ENCODE data around the gene ANKLE1.

ANKLE1 gene

GRCh38 chr19:17309198-17309964, 27.7 kb downstream of the ANKLE1 start, which contains the start of gene DDA1:
DDA1 (plus strand) TSS chr19:17309563; CDS start chr19:17309655, 92 bp downstream.
- peak; percentile 99 for DNase-seq

GRCh38 chr19:17309965-17310461, 28.3 kb downstream of the ANKLE1 start:
- DNase-seq: no peak

GRCh38 chr19:17311455-17312188, 29.9 kb downstream of the ANKLE1 start:
- no peak for DNase-seq

- DNase-seq: no peak
Measured at GRCh38 chr19:17312189-17313113, 30.8 kb downstream of the ANKLE1 start.

- no peak for DNase-seq
Measured at GRCh38 chr19:17314007-17314593, 32.4 kb downstream of the ANKLE1 start.

GRCh38 chr19:17318966-17319365, 37.3 kb downstream of the ANKLE1 start:
- no peak for DNase-seq

GRCh38 chr19:17319473-17320238, 38.0 kb downstream of the ANKLE1 start:
- DNase-seq: no peak

- DNase-seq: no peak
Measured at GRCh38 chr19:17320435-17320834, 38.7 kb downstream of the ANKLE1 start.

GRCh38 chr19:17321655-17322489, 40.2 kb downstream of the ANKLE1 start:
- no peak for DNase-seq

GRCh38 chr19:17322854-17323253, 41.2 kb downstream of the ANKLE1 start:
- DNase-seq: no peak

GRCh38 chr19:17323300-17323963, 41.7 kb downstream of the ANKLE1 start:
- DNase-seq: no peak

- no peak for DNase-seq
Measured at GRCh38 chr19:17323964-17324332, 42.2 kb downstream of the ANKLE1 start.

GRCh38 chr19:17324357-17325114, 42.8 kb downstream of the ANKLE1 start:
- no peak for DNase-seq

GRCh38 chr19:17325133-17325532, 43.4 kb downstream of the ANKLE1 start:
- DNase-seq: no peak

GRCh38 chr19:17325881-17326594, 44.3 kb downstream of the ANKLE1 start:
- DNase-seq: no peak

- DNase-seq: no peak
Measured at GRCh38 chr19:17326595-17326966, 44.9 kb downstream of the ANKLE1 start.

GRCh38 chr19:17327068-17327653, 45.5 kb downstream of the ANKLE1 start:
- no peak for DNase-seq
